ENCODE measurements around the gene NPAS2.

The NPAS2 gene, protein sequence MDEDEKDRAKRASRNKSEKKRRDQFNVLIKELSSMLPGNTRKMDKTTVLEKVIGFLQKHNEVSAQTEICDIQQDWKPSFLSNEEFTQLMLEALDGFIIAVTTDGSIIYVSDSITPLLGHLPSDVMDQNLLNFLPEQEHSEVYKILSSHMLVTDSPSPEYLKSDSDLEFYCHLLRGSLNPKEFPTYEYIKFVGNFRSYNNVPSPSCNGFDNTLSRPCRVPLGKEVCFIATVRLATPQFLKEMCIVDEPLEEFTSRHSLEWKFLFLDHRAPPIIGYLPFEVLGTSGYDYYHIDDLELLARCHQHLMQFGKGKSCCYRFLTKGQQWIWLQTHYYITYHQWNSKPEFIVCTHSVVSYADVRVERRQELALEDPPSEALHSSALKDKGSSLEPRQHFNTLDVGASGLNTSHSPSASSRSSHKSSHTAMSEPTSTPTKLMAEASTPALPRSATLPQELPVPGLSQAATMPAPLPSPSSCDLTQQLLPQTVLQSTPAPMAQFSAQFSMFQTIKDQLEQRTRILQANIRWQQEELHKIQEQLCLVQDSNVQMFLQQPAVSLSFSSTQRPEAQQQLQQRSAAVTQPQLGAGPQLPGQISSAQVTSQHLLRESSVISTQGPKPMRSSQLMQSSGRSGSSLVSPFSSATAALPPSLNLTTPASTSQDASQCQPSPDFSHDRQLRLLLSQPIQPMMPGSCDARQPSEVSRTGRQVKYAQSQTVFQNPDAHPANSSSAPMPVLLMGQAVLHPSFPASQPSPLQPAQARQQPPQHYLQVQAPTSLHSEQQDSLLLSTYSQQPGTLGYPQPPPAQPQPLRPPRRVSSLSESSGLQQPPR

DNA sequence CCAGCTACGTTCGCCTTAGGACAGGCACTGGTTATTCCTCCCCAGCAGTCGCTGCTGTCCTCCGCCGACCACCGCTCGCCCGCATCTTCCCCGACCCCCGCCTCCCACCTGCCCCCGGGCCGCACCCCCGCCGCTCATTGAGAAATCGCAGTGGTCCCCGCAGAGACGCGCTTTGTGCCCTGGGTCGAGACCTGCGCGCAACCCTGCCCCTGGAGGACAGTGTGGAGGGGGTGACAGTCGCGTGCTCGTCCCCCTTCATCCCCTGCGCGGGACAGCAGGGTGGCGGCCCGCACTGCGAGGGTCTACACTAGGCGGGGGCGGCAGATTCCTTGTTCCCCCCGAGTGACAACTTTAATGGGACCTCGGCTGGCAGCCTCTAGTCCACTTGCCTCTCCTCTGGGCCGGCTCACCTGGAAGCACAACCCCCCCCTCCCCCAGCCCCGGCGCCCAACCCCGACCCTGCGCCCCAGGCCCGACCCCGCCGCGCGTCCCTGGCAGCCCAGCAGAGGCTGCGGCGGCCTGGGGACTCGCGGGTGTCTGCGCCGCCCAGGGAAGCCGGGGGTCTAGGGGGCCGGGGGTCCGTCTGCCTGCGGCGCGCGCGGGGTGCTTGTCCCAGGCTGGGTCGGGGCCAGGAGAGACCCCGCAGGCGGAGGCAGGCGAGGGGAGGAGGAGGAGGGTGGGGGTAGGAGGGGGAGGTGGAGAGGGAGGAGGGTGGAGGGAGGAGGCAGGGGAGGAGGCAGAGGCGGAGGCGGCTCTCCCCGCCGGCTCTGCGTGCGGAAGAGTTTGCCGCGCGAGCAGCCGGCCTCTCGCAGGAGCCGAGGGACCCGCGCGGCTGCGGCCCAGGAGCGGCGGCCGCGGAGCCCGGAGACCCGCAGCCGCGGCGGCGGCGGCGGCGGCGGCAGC is at the start of gene NPAS2:
Gene NPAS2, plus strand, starts transcription at position 770 of the 903 bp plus-strand sequence. CDS start 84,616 bp downstream, outside the sequence.
- no peak for TF ChIP-seq JUND (IDR thresholded peaks at IDR 0.05; ENCODE audit: low read depth)
- peak; percentile 32 to 59 for DNase-seq (ENCODE audit: low read depth in 1 of 2, low spot score in 1 of 2)
- in situ Hi-C loops (cut with HindIII; ENCODE audit: low pct_unique_long_range_greater_than_20kb, low sequenced_read_pairs) = no loop called here

GRCh38 chr2:100771125-100771524 is 48.8 kb upstream of the NPAS2 start:
- no peak for DNase-seq (ENCODE audit: low read depth in 1 of 2, low spot score in 1 of 2)
- in situ Hi-C loops (cut with HindIII; ENCODE audit: low pct_unique_long_range_greater_than_20kb, low sequenced_read_pairs) = no loop called here
- no peak for TF ChIP-seq JUND (IDR thresholded peaks at IDR 0.05; ENCODE audit: low read depth)

DNA sequence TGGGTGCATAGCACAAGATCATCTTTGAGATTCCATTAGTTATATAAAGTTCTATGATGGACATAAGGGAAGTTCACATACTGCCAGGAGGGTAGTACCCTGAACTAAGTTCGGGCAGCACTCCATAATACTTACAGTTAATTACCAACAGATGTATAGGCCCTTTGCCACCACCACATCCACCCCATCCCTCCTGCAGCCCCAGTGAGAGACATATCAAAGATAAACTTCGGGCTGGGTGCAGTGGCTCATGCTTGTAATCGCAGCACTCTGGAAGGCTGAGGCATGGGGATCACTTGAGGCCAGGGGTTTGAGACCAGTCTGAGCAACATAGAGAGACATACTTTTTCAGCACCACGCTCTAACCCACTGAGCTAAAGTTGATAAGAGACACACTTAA is 46.4 kb upstream of the NPAS2 start:
- TF ChIP-seq JUND (IDR thresholded peaks at IDR 0.05; ENCODE audit: low read depth) = no peak
- in situ Hi-C loops (cut with HindIII; ENCODE audit: low pct_unique_long_range_greater_than_20kb, low sequenced_read_pairs) = no loop called here
- no peak for DNase-seq (ENCODE audit: low read depth in 1 of 2, low spot score in 1 of 2)

DNA sequence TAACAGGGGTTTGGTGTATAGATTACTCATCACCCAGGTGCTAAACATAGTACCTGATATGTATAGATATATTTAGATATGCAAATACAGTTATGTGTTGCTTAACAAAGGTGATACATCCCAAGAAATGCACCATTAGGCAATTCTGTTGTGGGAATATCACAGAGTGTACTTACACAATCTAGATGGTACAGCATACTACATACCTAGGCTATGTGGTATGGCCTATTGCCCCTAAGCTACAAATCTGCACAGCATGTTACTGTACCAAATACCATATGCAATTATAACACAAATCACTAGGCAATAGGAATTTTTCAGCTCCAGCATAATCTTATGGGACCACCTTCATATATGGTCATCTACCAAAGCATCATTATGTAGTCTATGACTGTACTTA is 43.5 kb upstream of the NPAS2 start:
- no peak for DNase-seq (ENCODE audit: low read depth in 1 of 2, low spot score in 1 of 2)
- no peak for TF ChIP-seq JUND (IDR thresholded peaks at IDR 0.05; ENCODE audit: low read depth)
- in situ Hi-C loops (cut with HindIII; ENCODE audit: low pct_unique_long_range_greater_than_20kb, low sequenced_read_pairs) = no loop called here

DNA sequence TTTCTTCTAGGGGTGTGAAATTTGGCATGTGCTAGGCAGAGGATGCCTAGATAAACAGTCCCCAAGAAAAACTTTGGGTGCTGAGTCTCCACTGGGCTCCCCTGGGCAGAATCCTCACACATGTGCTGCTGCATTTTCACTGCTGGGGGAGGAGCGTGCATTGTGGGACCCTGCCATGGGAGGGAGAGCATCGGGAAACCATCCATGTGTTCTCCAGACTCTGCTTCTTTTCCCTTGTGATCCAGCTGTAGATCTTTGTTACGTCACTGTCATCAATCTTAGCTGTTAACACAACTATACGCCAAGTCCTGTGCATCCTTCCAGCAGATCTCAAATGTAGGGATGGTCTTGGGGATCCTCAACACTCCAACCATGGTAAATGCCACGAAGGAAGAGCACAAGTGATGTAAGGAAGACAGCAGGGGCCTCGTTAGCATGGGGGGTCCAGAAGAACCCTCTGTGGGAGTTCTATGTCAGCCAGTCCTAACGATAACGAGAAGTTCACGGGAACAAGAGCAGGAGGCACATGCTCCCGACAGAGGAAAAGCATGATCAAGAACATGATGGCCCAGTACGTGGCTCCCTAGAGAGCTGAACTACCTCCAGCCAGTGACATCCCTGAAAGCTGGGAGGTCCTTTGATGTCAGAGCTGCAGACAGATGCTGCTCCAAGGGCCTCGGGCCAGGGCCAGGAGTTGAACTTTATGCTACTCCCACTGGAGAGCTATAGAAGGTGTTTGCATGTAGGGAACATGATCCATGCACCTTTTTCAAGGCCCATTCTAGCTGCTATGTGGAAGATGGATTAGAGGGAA is 41.1 kb upstream of the NPAS2 start:
- in situ Hi-C loops (cut with HindIII; ENCODE audit: low pct_unique_long_range_greater_than_20kb, low sequenced_read_pairs) = no loop called here
- no peak for TF ChIP-seq JUND (IDR thresholded peaks at IDR 0.05; ENCODE audit: low read depth)
- DNase-seq (ENCODE audit: low read depth in 1 of 2, low spot score in 1 of 2) = no peak

GRCh38 chr2:100779908-100780202 is 40.1 kb upstream of the NPAS2 start:
- in situ Hi-C loops (cut with HindIII; ENCODE audit: low pct_unique_long_range_greater_than_20kb, low sequenced_read_pairs) = no loop called here
- no peak for DNase-seq (ENCODE audit: low read depth in 1 of 2, low spot score in 1 of 2)
- TF ChIP-seq JUND (IDR thresholded peaks at IDR 0.05; ENCODE audit: low read depth) = no peak

- DNase-seq (ENCODE audit: low read depth in 1 of 2, low spot score in 1 of 2) = no peak
- TF ChIP-seq JUND (IDR thresholded peaks at IDR 0.05; ENCODE audit: low read depth) = no peak
- in situ Hi-C loops (cut with HindIII; ENCODE audit: low pct_unique_long_range_greater_than_20kb, low sequenced_read_pairs) = no loop called here
Observed at GRCh38 chr2:100780203-100781008, 39.5 kb upstream of the NPAS2 start.

GRCh38 chr2:100781009-100781325 is 39.0 kb upstream of the NPAS2 start:
- DNase-seq (ENCODE audit: low read depth in 1 of 2, low spot score in 1 of 2) = no peak
- TF ChIP-seq JUND (IDR thresholded peaks at IDR 0.05; ENCODE audit: low read depth) = no peak
- in situ Hi-C loops (cut with HindIII; ENCODE audit: low pct_unique_long_range_greater_than_20kb, low sequenced_read_pairs) = no loop called here

DNA sequence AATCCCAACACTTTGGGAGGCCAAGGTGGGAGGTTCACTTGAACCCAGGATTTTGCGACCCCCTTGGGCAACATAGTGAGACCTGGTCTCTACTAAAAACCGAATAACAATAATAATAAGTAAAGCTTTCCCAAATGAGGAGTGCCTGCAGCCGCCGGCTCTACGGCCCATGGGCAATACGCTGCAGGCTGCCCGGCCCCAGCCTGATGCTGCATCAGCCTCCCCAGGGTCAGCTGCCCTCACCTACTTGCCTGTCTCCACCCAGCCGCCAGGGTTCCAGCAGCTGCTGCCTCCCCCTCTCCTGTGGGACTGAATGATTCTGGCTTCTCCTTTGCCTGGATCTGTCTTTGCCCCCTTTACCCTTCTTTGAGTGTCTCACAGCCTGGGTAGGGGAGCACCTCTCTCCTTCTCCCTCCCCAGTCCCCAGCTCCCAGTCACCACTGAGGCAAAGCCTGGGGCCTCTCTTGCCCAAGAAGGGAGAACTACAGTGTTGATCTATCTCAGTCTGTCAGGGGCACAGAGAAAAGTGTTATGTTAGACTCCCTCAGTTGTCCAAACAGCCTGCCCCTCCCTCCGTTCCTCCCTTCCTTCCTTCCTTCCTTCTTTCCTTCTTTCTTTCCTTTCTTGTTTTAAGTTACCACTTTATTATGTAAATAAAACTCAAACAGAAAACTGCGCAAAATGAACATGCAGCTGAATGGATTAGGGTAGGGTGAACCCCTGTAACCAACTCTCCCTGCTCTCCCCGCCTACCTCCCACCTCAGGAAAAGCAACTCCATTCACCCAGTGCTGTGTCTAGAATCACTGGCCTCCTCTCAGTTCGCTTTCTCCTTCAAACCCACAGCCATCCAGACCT is 38.2 kb upstream of the NPAS2 start:
- in situ Hi-C loops (cut with HindIII; ENCODE audit: low pct_unique_long_range_greater_than_20kb, low sequenced_read_pairs) = no loop called here
- no peak for DNase-seq (ENCODE audit: low read depth in 1 of 2, low spot score in 1 of 2)
- no peak for TF ChIP-seq JUND (IDR thresholded peaks at IDR 0.05; ENCODE audit: low read depth)

DNA sequence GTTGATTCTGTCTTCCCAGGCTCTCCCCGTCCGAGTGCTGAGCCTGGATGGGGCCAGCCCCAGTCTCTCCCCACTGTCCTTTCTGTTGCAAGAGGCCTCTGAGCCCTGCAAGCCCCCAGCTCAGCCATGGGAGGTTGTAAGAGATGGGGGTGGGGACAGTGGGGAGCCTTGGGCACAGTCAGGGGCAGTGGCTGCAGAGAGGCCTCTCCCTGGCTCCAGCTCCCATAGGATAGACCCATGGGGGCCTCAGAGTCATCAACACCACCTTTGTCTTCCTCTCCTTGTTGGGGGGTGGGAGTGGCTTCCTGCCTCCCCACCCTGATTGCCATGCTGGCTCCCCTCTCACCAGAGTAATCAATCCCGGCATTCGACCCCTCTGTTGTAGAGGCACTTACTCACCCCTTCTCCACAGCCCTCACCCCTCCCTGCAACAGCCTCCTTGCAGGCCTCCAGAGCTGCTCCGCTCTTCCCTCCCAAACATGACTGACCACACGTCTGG is 37.5 kb upstream of the NPAS2 start:
- TF ChIP-seq JUND (IDR thresholded peaks at IDR 0.05; ENCODE audit: low read depth) = no peak

More for the DNA sequence above, 37.5 kb upstream of the NPAS2 start:
- in situ Hi-C loops (cut with HindIII; ENCODE audit: low pct_unique_long_range_greater_than_20kb, low sequenced_read_pairs) = no loop called here
- no peak for DNase-seq (ENCODE audit: low read depth in 1 of 2, low spot score in 1 of 2)

All from T47D (cell line).